HT-29 (cell line): ENCODE results near the gene SPATA3. TPM values are rescaled to one million over a fixed set of nuclear protein-coding genes. Genes with fewer than 3 reads are reported as not detected.
A peak's percentile ranks its signal among the peaks of the same experiment; 100 is the strongest.
"Not testable (repeated sequence)": the region's sequence is repeated elsewhere in the genome, so short reads cannot be mapped to it uniquely, and the experiment has no call there.

Experiments
- DNase-seq: peaks from one replicate; pipeline ENCODE4 v3.0.0-alpha.2; 2015; ENCODE audit warnings: low spot score
- total RNA-seq: library from RNA; depleted of rRNA; stranded (reverse); fragments of >200 nt; shearing (Covaris generic); gene quantifications from 2 replicates; pipeline ENCODE4 v1.2.3, GENCODE V29; 2014

SPATA3 gene
- total RNA-seq, 1 experiment from 2014 or later: not detected

GRCh38 chr2:231025059-231025458 is 29.1 kb downstream of the SPATA3 start:
- not testable (repeated sequence) for DNase-seq

DNA sequence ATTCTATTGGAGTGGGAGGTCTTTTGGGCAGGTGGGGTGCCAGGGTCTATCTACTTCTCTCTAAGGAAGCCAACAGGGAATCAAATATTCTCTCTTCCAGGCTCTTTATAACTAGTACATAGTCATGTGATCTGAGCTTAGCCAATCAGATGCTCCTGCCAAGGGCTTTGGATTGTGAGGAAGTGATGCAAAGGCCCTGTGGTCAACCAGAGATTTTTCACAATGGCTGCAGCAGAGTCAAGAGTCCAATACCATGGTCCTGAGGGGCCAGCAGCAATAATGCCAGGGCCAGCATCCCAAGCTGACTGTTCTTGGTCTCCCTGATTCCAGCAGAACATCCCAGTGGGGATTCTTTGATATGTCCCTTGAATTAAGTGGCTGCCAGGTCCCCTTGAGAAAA is 33.0 kb downstream of the SPATA3 start:
- no peak for DNase-seq

DNA sequence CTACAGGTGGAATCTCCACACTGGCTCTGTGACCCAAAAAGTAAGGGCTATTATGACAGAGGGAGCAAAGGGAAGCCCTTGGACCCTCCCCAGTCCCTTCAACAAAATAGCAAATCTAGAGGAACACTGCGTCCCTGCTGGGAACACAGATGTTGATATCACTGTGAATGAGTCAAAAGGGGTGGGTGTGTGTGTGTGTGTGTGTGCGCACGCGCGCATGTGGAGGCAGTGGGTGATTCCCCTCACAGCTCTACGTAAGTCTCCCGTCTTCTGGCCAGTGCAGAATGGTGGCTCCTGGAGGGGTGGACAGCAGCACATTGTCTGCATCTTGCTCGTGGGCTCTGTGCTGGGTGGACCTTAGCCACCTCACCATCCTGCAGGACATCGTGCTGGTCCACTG is 33.6 kb downstream of the SPATA3 start:
- DNase-seq: no peak

- peak; percentile 35 for DNase-seq
Observed at GRCh38 chr2:231030725-231031124, 34.8 kb downstream of the SPATA3 start.

GRCh38 chr2:231032575-231033140 is 36.7 kb downstream of the SPATA3 start:
- no peak for DNase-seq

- no peak for DNase-seq
Observed at GRCh38 chr2:231033147-231034132, 37.5 kb downstream of the SPATA3 start.

DNA sequence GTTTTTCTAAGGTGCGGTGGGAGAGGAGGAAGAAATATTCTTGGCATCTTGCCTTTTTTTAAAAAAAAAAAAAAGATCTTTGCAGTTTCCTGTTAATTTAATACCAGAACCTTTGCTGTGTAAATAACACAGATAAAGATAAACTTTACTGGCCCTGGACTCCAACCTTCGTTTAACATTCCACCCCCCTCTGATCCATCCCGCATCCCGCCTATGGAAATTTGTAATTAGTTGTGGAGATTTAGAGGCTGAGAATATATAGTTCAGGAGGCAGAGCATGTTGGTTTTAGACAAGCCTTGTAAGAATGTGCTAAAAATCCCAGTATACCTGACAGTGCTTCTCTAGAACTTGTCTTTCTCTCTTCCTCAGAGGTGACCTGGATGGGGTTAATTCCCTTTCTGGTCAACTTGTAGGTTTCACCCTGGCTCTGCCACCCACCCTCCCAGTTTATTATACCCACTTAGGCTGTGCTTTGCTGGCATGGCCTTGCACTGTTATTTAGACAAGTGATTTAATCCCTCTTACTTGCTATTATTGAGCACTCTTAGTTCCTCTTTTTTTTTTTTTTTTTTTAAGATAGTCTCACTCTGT is 38.5 kb downstream of the SPATA3 start:
- DNase-seq: no peak

DNA sequence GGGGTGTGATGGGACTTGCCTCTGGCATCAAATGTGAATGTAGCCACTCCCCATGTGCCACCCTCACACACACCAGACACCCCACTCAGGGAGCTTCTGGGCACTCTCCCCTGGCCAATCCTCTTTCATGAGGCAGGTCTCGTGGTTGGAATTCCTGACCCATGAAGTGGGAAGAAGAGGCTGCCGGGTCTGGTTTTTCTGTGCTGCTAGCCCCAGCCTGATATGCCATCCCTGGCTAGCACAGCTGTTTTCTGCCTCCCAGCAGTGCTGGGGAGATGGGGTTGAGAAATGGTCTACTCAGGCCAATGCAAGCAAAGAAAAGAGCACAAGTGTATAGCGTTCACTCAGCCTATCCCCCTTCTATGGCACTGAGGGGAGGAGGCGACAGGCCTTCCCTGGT is 40.2 kb downstream of the SPATA3 start:
- no peak for DNase-seq

DNA sequence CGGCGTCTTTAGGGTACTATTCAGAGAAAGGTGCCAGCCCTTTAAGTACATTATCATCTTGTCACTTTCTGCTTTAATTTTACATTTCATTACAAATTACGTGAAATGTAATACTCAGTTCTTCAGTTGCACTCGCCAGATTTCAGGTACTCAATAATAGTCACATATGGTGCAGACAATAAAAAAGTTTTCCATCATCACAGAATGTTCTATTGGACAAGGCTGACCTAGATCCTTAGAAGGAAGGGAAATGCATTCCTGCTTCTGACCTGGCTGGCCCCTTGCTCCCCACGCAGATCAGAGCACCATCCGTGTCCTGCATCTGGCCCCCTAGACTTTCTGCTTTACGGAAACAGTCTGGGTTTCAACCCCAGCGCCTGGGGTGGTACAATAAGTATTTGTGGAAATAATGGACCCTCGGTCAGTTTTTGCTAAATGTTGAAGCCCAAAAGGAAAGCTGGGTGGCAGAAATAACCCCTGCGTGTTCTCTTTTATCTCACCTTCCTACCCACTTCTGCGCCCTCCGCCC is 40.7 kb downstream of the SPATA3 start:
- no peak for DNase-seq

GRCh38 chr2:231037202-231037730 is 41.3 kb downstream of the SPATA3 start, which contains the start of gene C2orf72:
TSS of gene C2orf72 (plus strand) at chr2:231037523. CDS start at chr2:231037566, 43 bp downstream.
- no peak for DNase-seq

DNA sequence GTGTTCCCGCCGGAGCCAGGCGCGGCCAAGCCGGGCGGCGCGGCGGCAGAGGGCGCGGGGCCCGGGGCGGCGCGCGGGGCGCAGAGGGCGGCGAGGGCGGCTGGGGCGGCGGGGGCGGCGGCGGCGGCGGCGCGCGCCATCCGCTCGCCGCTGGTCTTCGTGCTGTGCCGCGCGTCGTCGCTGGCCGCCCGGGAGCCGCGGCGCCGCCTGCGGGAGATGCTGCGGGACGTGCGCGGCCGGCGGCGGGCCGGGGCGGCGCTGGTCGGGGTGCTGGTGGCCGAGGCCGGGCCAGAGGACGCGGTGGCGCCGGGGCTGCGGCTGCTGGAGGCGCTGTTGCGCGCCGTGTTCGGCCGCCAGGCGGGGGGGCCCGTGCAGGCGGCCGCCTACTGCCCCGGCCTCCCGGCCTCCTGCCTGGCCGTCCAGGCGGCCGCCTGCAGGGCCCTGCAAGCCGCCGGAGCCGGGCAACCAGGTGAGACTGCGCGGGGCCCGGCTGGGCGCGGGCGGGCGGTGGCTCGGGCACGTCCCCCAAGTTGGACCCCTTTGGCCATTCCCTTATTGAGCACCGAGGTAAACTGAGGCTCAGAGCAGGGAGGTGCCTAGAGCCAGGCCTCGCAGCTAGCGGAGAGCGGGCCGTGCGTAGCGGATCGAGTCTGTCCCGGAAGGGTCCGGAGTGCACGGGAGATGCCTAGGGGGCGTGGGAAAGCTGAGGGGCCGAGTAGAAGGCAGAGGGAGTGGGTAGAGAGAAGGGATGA is 42.0 kb downstream of the SPATA3 start:
- DNase-seq: no peak

GRCh38 chr2:231038483-231039293 is 42.8 kb downstream of the SPATA3 start:
- no peak for DNase-seq

DNA sequence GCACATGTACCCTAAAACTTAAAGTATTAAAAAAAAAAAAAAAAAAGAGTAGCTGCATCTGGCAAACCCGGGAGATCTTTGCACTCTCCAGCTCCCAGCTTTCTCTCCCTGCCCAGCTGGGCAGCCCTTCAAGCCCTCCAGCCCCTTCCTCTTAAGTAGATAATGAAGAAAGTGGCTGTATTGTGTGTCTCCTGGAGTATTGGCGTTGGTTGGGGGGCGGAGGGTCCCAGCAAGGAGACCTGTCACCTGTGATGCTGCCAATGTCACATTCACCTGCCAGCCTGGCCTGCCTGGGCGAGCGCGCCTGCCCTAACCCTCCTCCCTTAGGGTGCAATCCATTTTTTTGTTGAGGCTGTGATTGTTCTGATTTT is 43.4 kb downstream of the SPATA3 start:
- DNase-seq: no peak

DNA sequence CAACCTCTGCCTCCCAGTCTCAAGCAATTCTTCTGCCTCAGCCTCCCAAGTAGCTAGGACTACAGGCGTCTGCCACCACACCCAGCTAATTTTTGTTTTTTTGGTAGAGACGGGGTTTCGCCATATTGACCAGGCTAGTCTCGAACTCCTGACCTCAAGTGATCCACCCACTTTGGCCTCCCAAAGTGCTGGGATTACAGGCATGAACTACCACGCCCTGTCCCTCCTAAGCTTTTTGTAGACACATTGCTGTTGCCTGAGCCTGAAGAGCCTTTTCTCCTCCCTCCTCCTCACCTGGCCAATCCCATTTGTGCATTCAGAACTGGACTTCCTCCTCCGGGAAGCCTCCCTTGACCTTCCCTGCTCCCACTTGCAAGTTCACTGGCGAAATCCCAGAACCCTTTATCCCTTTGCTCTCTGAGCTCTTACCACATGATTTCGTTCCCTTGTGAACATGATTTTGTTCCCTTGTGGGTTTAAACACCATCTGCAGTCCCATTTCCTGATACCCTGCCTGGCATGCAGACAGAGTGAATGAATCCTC is 44.0 kb downstream of the SPATA3 start:
- DNase-seq: no peak

GRCh38 chr2:231041061-231041689 is 45.3 kb downstream of the SPATA3 start:
- DNase-seq: no peak

- DNase-seq: no peak
Observed at GRCh38 chr2:231043796-231044195, 47.9 kb downstream of the SPATA3 start.

GRCh38 chr2:231046916-231047273 is 51.0 kb downstream of the SPATA3 start:
- no peak for DNase-seq

DNA sequence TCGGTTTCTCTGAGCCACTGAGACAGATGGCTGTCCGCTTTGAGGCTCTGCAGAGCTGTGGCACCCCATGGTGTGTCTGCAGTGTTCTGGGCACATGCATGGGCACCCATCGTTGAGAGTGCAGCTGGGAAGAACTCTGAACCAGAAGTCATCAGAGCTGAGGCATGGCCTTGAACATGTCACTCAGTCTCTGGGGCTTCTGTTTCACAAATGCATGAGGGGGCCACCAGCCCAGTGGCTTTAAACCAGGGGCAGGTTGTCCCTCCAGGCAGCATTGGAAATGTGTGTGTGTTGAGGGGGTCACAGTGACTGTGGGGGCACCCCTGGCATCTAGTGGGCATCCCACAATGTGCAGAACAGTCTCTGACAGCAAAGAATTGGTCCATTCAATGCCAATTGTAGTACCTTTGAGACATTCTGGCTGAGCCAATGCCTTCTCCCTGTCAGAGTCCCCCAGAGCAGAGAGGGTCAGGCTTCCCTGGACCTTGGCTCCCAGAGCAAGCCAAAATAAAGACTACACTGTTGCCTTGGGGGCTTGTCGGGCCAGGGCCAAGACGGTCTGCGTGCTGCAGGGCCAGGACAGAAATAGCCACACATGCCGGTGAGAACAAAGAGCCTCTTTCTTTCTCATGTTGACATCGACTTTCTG is 51.5 kb downstream of the SPATA3 start:
- no peak for DNase-seq
